COLO668 (cell line): ENCODE measurements around the gene NSD2.

Experiments used
- DNase-seq: peaks from one replicate; lab custom pipeline; 2025; ENCODE audit not compliant: unreplicated experiment; lab: John Stamatoyannopoulos, UW

NSD2 gene

GRCh38 chr4:1982124-1983052 is 111.2 kb downstream of the NSD2 start:
- DNase-seq = no peak

GRCh38 chr4:1983053-1983845 is 112.1 kb downstream of the NSD2 start:
- no peak for DNase-seq

- no peak for DNase-seq
These were observed 112.7 kb downstream of the NSD2 start for GRCh38 chr4:1983846-1984405.

GRCh38 chr4:1984406-1985191 is 113.4 kb downstream of the NSD2 start:
- DNase-seq = no peak

- no peak for DNase-seq
These were observed 114.1 kb downstream of the NSD2 start for GRCh38 chr4:1985294-1985693.

GRCh38 chr4:1985780-1986577 is 114.8 kb downstream of the NSD2 start:
- DNase-seq = no peak

GRCh38 chr4:1986578-1987210 is 115.5 kb downstream of the NSD2 start:
- no peak for DNase-seq

GRCh38 chr4:1987296-1987695 is 116.1 kb downstream of the NSD2 start:
- DNase-seq = no peak

- DNase-seq = no peak
These were observed 116.6 kb downstream of the NSD2 start for GRCh38 chr4:1987721-1988326.

- DNase-seq = no peak
These were observed 117.1 kb downstream of the NSD2 start for GRCh38 chr4:1988327-1988724.

GRCh38 chr4:1989533-1990347 is 118.5 kb downstream of the NSD2 start:
- no peak for DNase-seq

- DNase-seq = no peak
These were observed 119.1 kb downstream of the NSD2 start for GRCh38 chr4:1990348-1990645.

GRCh38 chr4:1990676-1991075 is 119.5 kb downstream of the NSD2 start:
- DNase-seq = no peak

- DNase-seq = no peak
These were observed 119.9 kb downstream of the NSD2 start for GRCh38 chr4:1991087-1991486.

- DNase-seq = peak; percentile 26
These were observed 120.6 kb downstream of the NSD2 start for GRCh38 chr4:1991596-1992434.

GRCh38 chr4:1992468-1993168 is 121.4 kb downstream of the NSD2 start:
- no peak for DNase-seq

- DNase-seq = no peak
These were observed 122.0 kb downstream of the NSD2 start for GRCh38 chr4:1993169-1993516.
